Measurements from ENCODE around the gene RINT1.

Gene RINT1

GRCh38 chr7:105600720-105601550 is 68.9 kb downstream of the RINT1 start:
- DNase-seq, result no peak

- no peak for DNase-seq
Measured at GRCh38 chr7:105602325-105603305, 70.6 kb downstream of the RINT1 start.

- DNase-seq, result no peak
Measured at GRCh38 chr7:105610165-105610930, 78.3 kb downstream of the RINT1 start.

- DNase-seq, result no peak
Measured at GRCh38 chr7:105611856-105612775, 80.1 kb downstream of the RINT1 start.

- no peak for DNase-seq
Measured at GRCh38 chr7:105612806-105613205, 80.8 kb downstream of the RINT1 start.

GRCh38 chr7:105613611-105614330 is 81.8 kb downstream of the RINT1 start:
- DNase-seq, result no peak

GRCh38 chr7:105614341-105614840 is 82.4 kb downstream of the RINT1 start:
- no peak for DNase-seq
